SK-N-SH (cell line): ENCODE data around the gene C10orf62.

Experiments
- CHD2 ChIP-seq: fragments of 150-350 bp; IDR thresholded peaks from 2 replicates; pipeline ENCODE4 v1.6.1; 2018; ENCODE audit warnings: low read length; ENCODE audit not compliant: partially characterized antibody
- EP300 ChIP-seq, 2 experiments: IDR thresholded peaks; 2 replicates each; pipeline versions ENCODE4 v1.4.0 to v1.6.1; 2012; ENCODE audit warnings: borderline replicate concordance in 1 of 2, low read depth in 1 of 2, low read length in 1 of 2
- FOXJ3 ChIP-seq: sonication (generic); formaldehyde crosslinking; IDR thresholded peaks from 2 replicates; pipeline ENCODE4 v1.5.1; 2020; ENCODE audit warnings: mild to moderate bottlenecking, missing genetic modification reagents
- GABPA ChIP-seq: IDR thresholded peaks from 2 replicates; pipeline ENCODE4 v1.4.0; 2012; ENCODE audit warnings: low read depth, mild to moderate bottlenecking
- MXI1 ChIP-seq: IDR thresholded peaks from 2 replicates; pipeline ENCODE4 v1.6.1; 2012; ENCODE audit warnings: mild to moderate bottlenecking, low read depth, low read length, improper control_type of control experiment
- NRF1 ChIP-seq: IDR thresholded peaks from 2 replicates; pipeline ENCODE4 v1.6.1; 2012; ENCODE audit warnings: low read depth, mild to moderate bottlenecking, low read length
- POLR2AphosphoS5 ChIP-seq: IDR thresholded peaks from 2 replicates; pipeline ENCODE4 v1.6.1; 2012; ENCODE audit warnings: low read depth, low read length
- RFX5 ChIP-seq: IDR thresholded peaks from 2 replicates; pipeline ENCODE4 v1.6.1; 2012; ENCODE audit warnings: mild to moderate bottlenecking, improper control_type of control experiment, low read length
- SMC3 ChIP-seq: IDR thresholded peaks from 2 replicates; pipeline ENCODE4 v1.6.1; 2012; ENCODE audit warnings: low read depth, low read length, improper control_type of control experiment
- YY1 ChIP-seq: IDR thresholded peaks from 2 replicates; pipeline ENCODE4 v1.4.0; 2012; ENCODE audit warnings: low read depth, mild to moderate bottlenecking
- TF ChIP-seq, protein P1 (sequence below): fragments of 200-600 bp; sonication (generic); IDR thresholded peaks from 2 replicates; pipeline ENCODE4 v1.6.1; 2017; ENCODE audit warnings: antibody characterized with exemption, mild to moderate bottlenecking, moderate library complexity
- TF ChIP-seq, protein P2 (sequence below): IDR thresholded peaks from 2 replicates; pipeline ENCODE4; 2012
- TF ChIP-seq, protein P3 (sequence below): IDR thresholded peaks from 2 replicates; pipeline ENCODE4 v1.4.0; 2012; ENCODE audit warnings: low read depth
- TF ChIP-seq, protein P4 (sequence below): fragments of 150-350 bp; IDR thresholded peaks from 2 replicates; pipeline ENCODE4 v1.6.1; 2017; ENCODE audit warnings: antibody characterized with exemption, low read length, low read depth, borderline replicate concordance

DNA sequence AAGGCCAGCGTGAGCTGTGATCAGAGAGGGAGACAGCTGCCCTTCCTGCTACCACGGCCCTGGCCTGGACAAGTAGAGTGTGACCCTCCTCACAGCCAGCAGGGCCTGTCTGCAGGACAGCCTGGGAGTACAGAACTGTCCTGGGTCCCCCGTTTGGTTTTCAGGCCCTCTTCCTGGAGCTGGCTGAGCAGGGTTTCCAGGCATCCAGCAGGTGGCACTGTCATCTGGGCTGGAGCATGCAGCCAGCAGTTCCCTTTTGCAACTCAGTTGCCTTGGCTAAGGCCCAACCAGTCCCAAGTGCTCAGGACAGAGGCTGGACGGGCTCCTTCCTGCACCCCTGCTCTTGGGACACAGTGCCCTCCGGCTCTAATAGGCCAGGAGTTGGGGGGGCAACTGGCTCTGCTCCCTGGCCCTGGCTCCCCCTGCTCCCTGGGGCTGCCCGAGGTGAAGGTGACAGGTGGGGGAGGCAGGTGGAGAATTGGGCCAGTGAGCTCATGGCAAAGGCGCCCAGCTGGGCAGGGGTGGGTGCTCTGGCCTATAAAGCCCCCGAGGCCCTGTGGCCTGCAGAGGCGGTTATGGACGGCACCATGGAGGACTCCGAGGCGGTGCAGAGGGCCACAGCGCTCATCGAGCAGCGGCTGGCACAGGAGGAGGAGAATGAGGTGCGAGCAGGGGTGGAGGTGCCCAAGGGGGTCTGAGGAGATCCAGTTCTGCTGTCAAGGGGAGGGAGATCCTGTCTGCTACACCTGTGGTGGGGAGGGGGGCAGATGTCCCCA is 17.1 kb upstream of the C10orf62 start, which contains the start of gene ANKRD2:
- TF ChIP-seq POLR2AphosphoS5 = no peak
- no peak for TF ChIP-seq EP300 (IDR thresholded peaks at IDR 0.05; ENCODE audit: borderline replicate concordance in 1 of 2, low read depth in 1 of 2, low read length in 1 of 2)
- TF ChIP-seq, protein P1, sequence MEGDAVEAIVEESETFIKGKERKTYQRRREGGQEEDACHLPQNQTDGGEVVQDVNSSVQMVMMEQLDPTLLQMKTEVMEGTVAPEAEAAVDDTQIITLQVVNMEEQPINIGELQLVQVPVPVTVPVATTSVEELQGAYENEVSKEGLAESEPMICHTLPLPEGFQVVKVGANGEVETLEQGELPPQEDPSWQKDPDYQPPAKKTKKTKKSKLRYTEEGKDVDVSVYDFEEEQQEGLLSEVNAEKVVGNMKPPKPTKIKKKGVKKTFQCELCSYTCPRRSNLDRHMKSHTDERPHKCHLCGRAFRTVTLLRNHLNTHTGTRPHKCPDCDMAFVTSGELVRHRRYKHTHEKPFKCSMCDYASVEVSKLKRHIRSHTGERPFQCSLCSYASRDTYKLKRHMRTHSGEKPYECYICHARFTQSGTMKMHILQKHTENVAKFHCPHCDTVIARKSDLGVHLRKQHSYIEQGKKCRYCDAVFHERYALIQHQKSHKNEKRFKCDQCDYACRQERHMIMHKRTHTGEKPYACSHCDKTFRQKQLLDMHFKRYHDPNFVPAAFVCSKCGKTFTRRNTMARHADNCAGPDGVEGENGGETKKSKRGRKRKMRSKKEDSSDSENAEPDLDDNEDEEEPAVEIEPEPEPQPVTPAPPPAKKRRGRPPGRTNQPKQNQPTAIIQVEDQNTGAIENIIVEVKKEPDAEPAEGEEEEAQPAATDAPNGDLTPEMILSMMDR = peak; percentile 85
- no peak for TF ChIP-seq CHD2
- no peak for TF ChIP-seq NRF1
- TF ChIP-seq, protein P2, sequence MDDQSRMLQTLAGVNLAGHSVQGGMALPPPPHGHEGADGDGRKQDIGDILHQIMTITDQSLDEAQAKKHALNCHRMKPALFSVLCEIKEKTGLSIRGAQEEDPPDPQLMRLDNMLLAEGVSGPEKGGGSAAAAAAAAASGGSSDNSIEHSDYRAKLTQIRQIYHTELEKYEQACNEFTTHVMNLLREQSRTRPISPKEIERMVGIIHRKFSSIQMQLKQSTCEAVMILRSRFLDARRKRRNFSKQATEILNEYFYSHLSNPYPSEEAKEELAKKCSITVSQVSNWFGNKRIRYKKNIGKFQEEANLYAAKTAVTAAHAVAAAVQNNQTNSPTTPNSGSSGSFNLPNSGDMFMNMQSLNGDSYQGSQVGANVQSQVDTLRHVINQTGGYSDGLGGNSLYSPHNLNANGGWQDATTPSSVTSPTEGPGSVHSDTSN = no peak
- TF ChIP-seq, protein P3, sequence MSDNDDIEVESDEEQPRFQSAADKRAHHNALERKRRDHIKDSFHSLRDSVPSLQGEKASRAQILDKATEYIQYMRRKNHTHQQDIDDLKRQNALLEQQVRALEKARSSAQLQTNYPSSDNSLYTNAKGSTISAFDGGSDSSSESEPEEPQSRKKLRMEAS = peak; percentile 41; the same call in 1 of the 2 replicates
- TF ChIP-seq, protein P4, sequence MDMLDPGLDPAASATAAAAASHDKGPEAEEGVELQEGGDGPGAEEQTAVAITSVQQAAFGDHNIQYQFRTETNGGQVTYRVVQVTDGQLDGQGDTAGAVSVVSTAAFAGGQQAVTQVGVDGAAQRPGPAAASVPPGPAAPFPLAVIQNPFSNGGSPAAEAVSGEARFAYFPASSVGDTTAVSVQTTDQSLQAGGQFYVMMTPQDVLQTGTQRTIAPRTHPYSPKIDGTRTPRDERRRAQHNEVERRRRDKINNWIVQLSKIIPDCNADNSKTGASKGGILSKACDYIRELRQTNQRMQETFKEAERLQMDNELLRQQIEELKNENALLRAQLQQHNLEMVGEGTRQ = no peak
- no peak for TF ChIP-seq FOXJ3 (CRISPR knock-in tag)
- TF ChIP-seq YY1 = no peak
- TF ChIP-seq RFX5 = no peak
- peak; percentile 87 for TF ChIP-seq SMC3
- no peak for TF ChIP-seq GABPA
- TF ChIP-seq MXI1 = no peak
